BLaER1 treated with 17β-estradiol and CSF1 and Interleukin-3, amounts not matched to agents 10 nM and 100 nM (cell line): Measurements from ENCODE around the gene MYO10.
A peak's percentile ranks its signal among the peaks of the same experiment; 100 is the strongest.

ENCODE experiments used
- H3K27ac ChIP-seq, 11 experiments: shearing (Covaris generic); formaldehyde crosslinking; 2 replicates each; pipeline ENCODE4 v1.8.1; 2022
- H3K27me3 ChIP-seq, 11 experiments: shearing (Covaris generic); formaldehyde crosslinking; 2 replicates each; pipeline ENCODE4 v1.8.1; 2022
- H3K36me3 ChIP-seq, 11 experiments: shearing (Covaris generic); formaldehyde crosslinking; 2 replicates each; pipeline ENCODE4 v1.8.1; 2022
- H3K4me1 ChIP-seq, 10 experiments: shearing (Covaris generic); formaldehyde crosslinking; 2 replicates each; pipeline ENCODE4 v1.8.1; 2022
- H3K4me2 ChIP-seq, 11 experiments: shearing (Covaris generic); formaldehyde crosslinking; 2 replicates each; pipeline ENCODE4 v1.8.1; 2022
- H3K4me3 ChIP-seq, 10 experiments: shearing (Covaris generic); formaldehyde crosslinking; 2 replicates each; pipeline ENCODE4 v1.8.1; 2022
- H3K9ac ChIP-seq, 11 experiments: shearing (Covaris generic); formaldehyde crosslinking; 2 replicates each; pipeline ENCODE4 v1.8.1; 2022
- H3K9me3 ChIP-seq, 11 experiments: shearing (Covaris generic); formaldehyde crosslinking; replicated peaks in 1 of 11; 2 replicates each; pipeline ENCODE4 v1.8.1; 2022
- H4K20me1 ChIP-seq, 11 experiments: shearing (Covaris generic); formaldehyde crosslinking; 2 replicates each; pipeline ENCODE4 v1.8.1; 2022
- Cebpa-rat ChIP-seq, 11 experiments: shearing (Covaris generic); IDR thresholded peaks; 2 replicates each; pipeline ENCODE4 v1.8.1; 2022

Gene MYO10

DNA sequence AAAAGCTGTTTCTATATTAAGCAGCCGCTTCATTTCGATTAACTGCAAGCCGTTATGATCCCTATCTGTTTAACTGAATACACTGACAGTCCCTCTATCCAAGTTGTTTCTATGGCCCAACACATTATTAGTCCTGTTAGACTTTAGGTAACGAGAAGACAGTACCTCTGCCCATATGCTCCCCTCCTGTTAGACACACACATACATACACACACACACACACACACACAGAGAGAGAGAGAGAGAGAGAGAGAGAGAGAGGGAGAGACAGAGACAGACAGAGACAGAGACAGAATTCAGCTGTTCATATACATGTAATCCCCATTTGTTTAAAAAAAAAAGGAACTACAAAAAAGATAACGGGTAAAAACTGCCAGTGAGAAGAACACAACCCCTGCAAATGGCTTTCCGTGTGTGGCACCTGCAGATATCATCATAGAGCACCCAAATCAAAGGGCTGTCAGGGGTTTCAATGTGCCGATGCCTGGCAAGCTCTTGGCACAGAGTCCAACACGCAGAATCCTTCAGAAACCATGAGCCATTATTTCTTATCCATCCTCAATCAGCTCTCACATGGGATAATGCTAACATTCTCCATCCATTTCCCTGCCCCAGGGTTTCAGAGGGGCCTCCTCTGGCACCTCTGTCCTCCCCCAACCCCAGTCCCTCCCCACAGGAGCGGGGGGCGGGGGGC is 144.0 kb downstream of the MYO10 start:
- Histone ChIP-seq H3K9me3 (no peaks in the 10 kb centered on the region), H3K4me1 (peaks cover 5 to 21% (median 12%) of the 10 kb centered on the region in 10 experiments; a peak in 17 of 20 replicates), H3K4me3 (no peak overlapping the region), H4K20me1 (no peaks in the 10 kb centered on the region), H3K9ac (peak overlapping the region in 1 of 11 experiments; percentile 18; a peak in 1 of 22 replicates), H3K36me3 (no peaks in the 10 kb centered on the region), H3K27ac (no peak overlapping the region), H3K27me3 (no peaks in the 10 kb centered on the region), H3K4me2 (no peak overlapping the region)
- no peak for TF ChIP-seq Cebpa-rat (IDR thresholded peaks at IDR 0.05)

- H4K20me1 ChIP-seq = no peaks in the 10 kb centered on the region
- H3K27ac ChIP-seq = no peak overlapping the region
- H3K27me3 ChIP-seq = no peaks in the 10 kb centered on the region
- no peaks in the 10 kb centered on the region for H3K9me3 ChIP-seq
- no peak for TF ChIP-seq Cebpa-rat (IDR thresholded peaks at IDR 0.05)
- H3K4me1 ChIP-seq = peaks cover 5 to 21% (median 12%) of the 10 kb centered on the region in 10 experiments; a peak in 17 of 20 replicates
- no peaks in the 10 kb centered on the region for H3K36me3 ChIP-seq
- no peak overlapping the region for H3K4me2 ChIP-seq
- H3K9ac ChIP-seq = no peak overlapping the region
- no peak overlapping the region for H3K4me3 ChIP-seq
Measured at GRCh38 chr5:16791036-16791705, 144.9 kb downstream of the MYO10 start.

DNA sequence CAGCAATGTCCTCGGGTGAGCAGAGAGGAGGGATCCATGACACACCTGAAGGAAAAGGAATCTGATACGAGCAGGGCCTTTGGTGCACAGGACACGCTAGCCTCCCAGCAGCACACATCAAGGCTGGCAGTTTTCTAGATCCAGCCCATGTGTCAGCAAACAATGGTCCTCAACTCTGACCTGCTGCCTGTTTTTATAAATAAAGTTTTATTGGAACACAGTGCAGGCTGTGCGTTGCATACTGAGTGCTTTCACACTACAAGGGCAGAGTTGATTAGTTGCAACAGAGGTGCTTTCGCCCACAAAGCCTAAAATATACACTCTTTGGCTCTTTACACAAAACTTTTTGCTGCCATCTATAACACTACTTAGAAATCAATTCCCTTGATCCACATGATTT is 147.1 kb downstream of the MYO10 start:
- Histone ChIP-seq H3K27me3 (no peaks in the 10 kb centered on the region), H3K9ac (no peak overlapping the region), H3K36me3 (no peaks in the 10 kb centered on the region), H3K4me3 (no peak overlapping the region), H3K4me1 (peaks cover 5 to 31% (median 20%) of the 10 kb centered on the region in 10 experiments; a peak in 18 of 20 replicates), H4K20me1 (no peaks in the 10 kb centered on the region), H3K9me3 (no peaks in the 10 kb centered on the region), H3K4me2 (peak overlapping the region in 3 of 11 experiments; percentile 36 to 54 (median 53); a peak in 3 of 22 replicates), H3K27ac (no peak overlapping the region)
- no peak for TF ChIP-seq Cebpa-rat (IDR thresholded peaks at IDR 0.05)

GRCh38 chr5:16787278-16787677 is 148.8 kb downstream of the MYO10 start:
- H4K20me1 ChIP-seq = no peaks in the 10 kb centered on the region
- H3K4me2 ChIP-seq = no peak overlapping the region
- H3K4me1 ChIP-seq = peaks cover 5 to 37% (median 26%) of the 10 kb centered on the region in 10 experiments; a peak in 18 of 20 replicates
- no peak for TF ChIP-seq Cebpa-rat (IDR thresholded peaks at IDR 0.05)
- no peak overlapping the region for H3K4me3 ChIP-seq
- H3K9ac ChIP-seq = no peak overlapping the region
- H3K36me3 ChIP-seq = no peaks in the 10 kb centered on the region
- no peaks in the 10 kb centered on the region for H3K9me3 ChIP-seq
- no peak overlapping the region for H3K27ac ChIP-seq
- H3K27me3 ChIP-seq = no peaks in the 10 kb centered on the region

DNA sequence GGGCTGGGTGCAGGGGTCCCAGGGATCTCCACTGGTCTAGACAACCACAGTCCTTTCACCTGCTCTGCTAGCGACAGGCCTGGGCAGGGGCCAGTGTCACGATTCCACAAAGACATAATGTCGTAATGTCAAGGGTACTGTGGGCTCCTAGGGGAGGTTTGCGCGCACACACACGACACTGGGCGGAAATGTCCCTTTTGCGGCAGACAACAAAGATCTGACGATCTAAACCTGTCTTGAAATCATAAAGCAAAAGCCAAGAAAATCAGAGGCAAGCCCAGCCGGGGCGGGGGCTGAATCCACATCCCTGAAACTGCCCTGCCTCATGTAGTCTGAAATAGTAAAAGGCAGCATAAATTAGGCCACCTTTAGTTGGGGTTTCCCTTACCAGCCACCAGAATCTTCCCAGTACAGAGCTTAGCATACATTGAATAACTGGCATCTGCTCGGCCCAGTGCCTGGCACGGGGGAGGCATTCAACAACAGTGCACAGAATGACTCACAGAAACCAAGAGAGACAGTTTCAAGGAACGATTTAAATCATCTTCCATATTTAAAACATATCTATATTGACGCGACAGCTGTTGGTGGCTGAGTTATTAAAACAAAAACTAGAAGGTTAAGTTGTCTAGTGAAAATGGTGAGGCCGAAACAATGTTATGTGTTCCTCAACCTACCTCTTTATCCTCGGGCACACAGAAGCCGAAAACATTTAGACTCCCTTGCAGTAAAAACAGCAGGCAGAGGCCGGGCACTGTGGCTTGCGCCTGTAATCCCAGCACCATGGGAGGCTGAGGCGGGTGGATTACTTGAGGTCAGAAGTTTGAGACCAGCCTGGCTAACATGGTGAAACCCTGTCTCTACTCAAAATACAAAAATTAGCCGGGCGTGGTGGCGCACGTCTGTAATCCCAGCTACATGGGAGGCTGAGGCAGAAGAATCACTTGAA is 151.0 kb downstream of the MYO10 start:
- Histone ChIP-seq H3K4me3 (no peak overlapping the region), H3K27ac (no peak overlapping the region), H3K9ac (no peak overlapping the region), H3K4me2 (peak overlapping the region in 6 of 11 experiments; percentile 62 to 71 (median 65); a peak in 12 of 22 replicates), H3K9me3 (no peaks in the 10 kb centered on the region), H3K4me1 (peaks cover 5 to 33% (median 25%) of the 10 kb centered on the region in 10 experiments; a peak in 18 of 20 replicates), H3K27me3 (no peaks in the 10 kb centered on the region), H3K36me3 (no peaks in the 10 kb centered on the region), H4K20me1 (no peaks in the 10 kb centered on the region)
- no peak for TF ChIP-seq Cebpa-rat (IDR thresholded peaks at IDR 0.05)

DNA sequence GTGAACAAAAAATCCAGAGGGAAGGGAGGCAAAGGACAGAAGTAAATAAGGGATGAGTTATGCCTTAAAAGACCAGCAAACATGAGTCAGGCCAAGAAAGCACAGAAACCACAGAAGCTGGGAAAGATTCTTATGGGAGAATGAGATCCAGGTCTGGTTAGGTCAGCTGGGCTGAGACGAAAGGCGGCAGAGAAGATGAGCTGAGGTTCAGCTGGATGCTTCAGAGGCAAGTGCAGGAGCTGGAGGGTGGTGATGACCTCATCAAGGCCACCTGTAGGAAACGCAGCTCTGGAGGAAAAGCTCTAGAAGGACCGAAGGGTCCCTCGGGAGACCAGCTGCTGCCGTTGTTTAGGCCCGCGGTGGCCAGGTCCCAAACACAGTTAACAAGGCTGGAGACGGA is 152.0 kb downstream of the MYO10 start:
- no peaks in the 10 kb centered on the region for H3K36me3 ChIP-seq
- TF ChIP-seq Cebpa-rat (IDR thresholded peaks at IDR 0.05) = no peak
- H3K4me2 ChIP-seq = peak overlapping the region in 9 of 11 experiments; percentile 20 to 71 (median 63); a peak in 16 of 22 replicates
- H3K4me3 ChIP-seq = no peak overlapping the region
- H3K27ac ChIP-seq = no peak overlapping the region
- H3K4me1 ChIP-seq = peaks cover 0 to 22% (median 16%) of the 10 kb centered on the region in 10 experiments; a peak in 15 of 20 replicates
- no peaks in the 10 kb centered on the region for H4K20me1 ChIP-seq
- H3K27me3 ChIP-seq = no peaks in the 10 kb centered on the region
- H3K9me3 ChIP-seq = no peaks in the 10 kb centered on the region
- no peak overlapping the region for H3K9ac ChIP-seq

DNA sequence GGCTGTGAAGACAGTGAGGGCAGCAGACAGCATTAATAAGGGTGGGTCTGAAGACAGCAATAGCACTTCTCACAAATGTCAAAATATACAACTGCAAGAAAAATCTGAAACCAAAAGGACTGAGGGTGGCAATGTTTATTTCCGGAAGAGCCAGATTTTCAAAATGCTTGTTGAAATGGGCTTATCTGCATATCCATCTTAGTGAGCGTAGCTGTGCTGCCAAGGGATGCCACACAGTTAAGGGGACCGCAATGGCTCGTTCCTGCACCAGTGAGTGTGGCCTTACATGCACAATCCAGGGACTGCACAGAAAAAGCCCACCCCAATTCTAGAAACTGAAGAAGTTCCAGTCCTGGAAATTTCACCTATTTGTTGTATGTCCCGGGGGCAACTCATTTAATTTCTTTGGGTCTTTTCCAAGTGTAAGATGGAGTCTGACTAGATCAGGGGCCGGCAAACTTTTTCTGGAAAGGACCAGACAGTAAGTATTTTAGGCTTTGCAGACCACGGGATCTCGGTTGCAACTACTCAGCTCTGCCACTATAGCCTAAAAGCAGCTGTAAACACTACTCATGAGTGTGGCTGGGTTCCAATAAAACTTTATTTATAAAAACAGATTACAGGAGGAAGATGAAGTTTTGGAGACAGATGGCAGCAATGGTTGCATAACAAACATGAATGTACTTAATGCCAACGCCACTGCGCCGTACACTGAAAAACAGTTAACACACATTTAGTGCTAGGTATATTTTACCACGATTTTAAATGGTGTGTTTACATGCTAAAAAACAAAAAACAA is 154.1 kb downstream of the MYO10 start:
- Histone ChIP-seq H3K4me2 (no peak overlapping the region), H3K27ac (no peak overlapping the region), H3K27me3 (no peaks in the 10 kb centered on the region), H3K36me3 (no peaks in the 10 kb centered on the region), H3K4me1 (peaks cover 0 to 18% (median 16%) of the 10 kb centered on the region in 10 experiments; a peak in 15 of 20 replicates), H3K9me3 (no peaks in the 10 kb centered on the region), H3K9ac (no peak overlapping the region), H4K20me1 (no peaks in the 10 kb centered on the region), H3K4me3 (no peak overlapping the region)
- TF ChIP-seq Cebpa-rat (IDR thresholded peaks at IDR 0.05) = no peak

GRCh38 chr5:16780325-16780724 is 155.8 kb downstream of the MYO10 start:
- TF ChIP-seq Cebpa-rat (IDR thresholded peaks at IDR 0.05) = no peak
- Histone ChIP-seq H3K27ac (no peak overlapping the region), H3K36me3 (no peaks in the 10 kb centered on the region), H3K4me1 (peaks cover 0 to 18% (median 16%) of the 10 kb centered on the region in 10 experiments; a peak in 15 of 20 replicates), H3K4me3 (no peak overlapping the region), H3K27me3 (no peaks in the 10 kb centered on the region), H3K9ac (no peak overlapping the region), H3K9me3 (no peaks in the 10 kb centered on the region), H4K20me1 (no peaks in the 10 kb centered on the region), H3K4me2 (no peak overlapping the region)
